GM19043 (cell line): ENCODE measurements around the gene ZNF41.
"Not testable (repeated sequence)": the region's sequence is repeated elsewhere in the genome, so short reads cannot be mapped to it uniquely, and the experiment has no call there.

Experiments
- ATAC-seq: cut with Tn5 transposase; IDR thresholded peaks from one replicate; pipeline ENCODE4 v1.9.1; 2021; ENCODE audit warnings: low read depth; ENCODE audit not compliant: unreplicated experiment

The ZNF41 gene

GRCh38 chrX:47497271-47497888, 14.4 kb upstream of the ZNF41 start:
- no peak for ATAC-seq

GRCh38 chrX:47492133-47492532, 9.1 kb upstream of the ZNF41 start:
- ATAC-seq, result not testable (repeated sequence)

GRCh38 chrX:47489507-47490275, 6.7 kb upstream of the ZNF41 start:
- no peak for ATAC-seq

- ATAC-seq, result no peak
These were observed 1.9 kb upstream of the ZNF41 start for GRCh38 chrX:47484885-47485284.

- no peak for ATAC-seq
These were observed 565 bp upstream of the ZNF41 start for GRCh38 chrX:47483306-47484268.

- ATAC-seq, result no peak
These were observed 934 bp downstream of the ZNF41 start for GRCh38 chrX:47482065-47482511.

- no peak for ATAC-seq
These were observed 1.9 kb downstream of the ZNF41 start for GRCh38 chrX:47481160-47481559.

GRCh38 chrX:47480576-47480975, 2.4 kb downstream of the ZNF41 start:
- no peak for ATAC-seq

- ATAC-seq, result no peak
These were observed 7.5 kb downstream of the ZNF41 start for GRCh38 chrX:47475476-47475875.

- ATAC-seq, result no peak
These were observed 15.9 kb downstream of the ZNF41 start for GRCh38 chrX:47467106-47467505.

- ATAC-seq, result no peak
These were observed 22.5 kb downstream of the ZNF41 start for GRCh38 chrX:47460561-47460960.

- ATAC-seq, result no peak
These were observed 24.5 kb downstream of the ZNF41 start for GRCh38 chrX:47458528-47458927.

GRCh38 chrX:47456080-47456479, 26.9 kb downstream of the ZNF41 start:
- no peak for ATAC-seq

- no peak for ATAC-seq
These were observed 30.9 kb downstream of the ZNF41 start for GRCh38 chrX:47452112-47452511.

- ATAC-seq, result no peak
These were observed 34.7 kb downstream of the ZNF41 start for GRCh38 chrX:47448165-47448806.

GRCh38 chrX:47447607-47448006, 35.4 kb downstream of the ZNF41 start:
- no peak for ATAC-seq

GRCh38 chrX:47446971-47447370, 36.1 kb downstream of the ZNF41 start:
- no peak for ATAC-seq

GRCh38 chrX:47446431-47446830, 36.6 kb downstream of the ZNF41 start:
- ATAC-seq, result no peak

GRCh38 chrX:47430925-47431324, 52.1 kb downstream of the ZNF41 start:
- no peak for ATAC-seq

- ATAC-seq, result no peak
These were observed 60.6 kb downstream of the ZNF41 start for GRCh38 chrX:47422444-47422843.

- no peak for ATAC-seq
These were observed 62.1 kb downstream of the ZNF41 start for GRCh38 chrX:47420962-47421361.
